Dermis blood vessel endothelial cell (primary cell): Measurements from ENCODE around the gene DUS2. TPM values are rescaled to one million over a fixed set of nuclear protein-coding genes. Genes with fewer than 3 reads are reported as not detected.

Experiments
- DNase-seq: peaks from one replicate; pipeline ENCODE4 v3.0.0; 2010
- total RNA-seq: library from RNA; depleted of rRNA; stranded (reverse); fragments of >200 nt; gene quantifications from 2 replicates; pipeline ENCODE4 v1.2.3, GENCODE V29; 2014

Gene DUS2
- total RNA-seq, 1 donor from 2014 or later: 26.4 TPM

DNA sequence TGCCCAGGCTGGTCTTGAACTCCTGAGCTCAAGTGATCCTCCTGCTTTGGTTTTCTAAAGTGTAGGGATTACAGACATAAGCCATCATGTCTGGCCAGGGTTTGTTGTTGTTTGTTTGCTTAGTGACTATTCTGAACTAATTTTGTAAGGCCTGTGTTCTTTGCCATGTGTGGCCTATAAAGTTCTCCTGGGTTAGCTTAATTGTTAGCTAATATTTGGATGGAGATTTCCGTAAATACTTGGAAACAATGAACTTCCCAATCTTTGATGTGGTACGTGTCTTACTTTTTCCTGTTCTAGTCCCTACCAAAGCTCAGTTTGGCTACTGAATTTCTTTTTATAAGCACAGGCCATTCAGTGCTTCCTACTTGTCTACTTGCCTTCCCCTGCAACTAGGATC lies 24.9 kb downstream of the DUS2 start:
- peak; percentile 16 for DNase-seq

GRCh38 chr16:68049449-68049848 lies 26.4 kb downstream of the DUS2 start:
- no peak for DNase-seq

- DNase-seq: no peak
These were observed 32.3 kb downstream of the DUS2 start for GRCh38 chr16:68055395-68055794.

DNA sequence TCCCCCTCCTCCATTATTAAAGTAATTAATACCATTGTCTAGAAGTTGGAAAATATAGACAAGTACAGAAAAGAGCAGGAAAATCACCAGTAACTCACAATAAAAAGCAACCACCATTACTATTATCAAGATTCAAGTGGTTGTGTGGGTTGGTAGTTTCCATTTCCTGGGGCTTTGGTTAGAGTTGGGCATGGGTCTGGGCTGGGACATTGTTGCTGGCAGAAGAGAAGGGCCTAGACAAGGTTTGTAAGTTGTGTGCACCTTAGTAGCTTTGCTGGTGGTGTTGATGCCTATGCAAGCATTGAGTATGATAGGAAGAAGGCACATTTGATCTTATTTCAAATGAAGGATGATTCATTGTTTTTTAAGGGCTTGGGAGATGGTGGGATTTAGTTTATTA lies 36.7 kb downstream of the DUS2 start:
- DNase-seq: no peak

GRCh38 chr16:68061396-68061795 lies 38.3 kb downstream of the DUS2 start:
- no peak for DNase-seq

DNA sequence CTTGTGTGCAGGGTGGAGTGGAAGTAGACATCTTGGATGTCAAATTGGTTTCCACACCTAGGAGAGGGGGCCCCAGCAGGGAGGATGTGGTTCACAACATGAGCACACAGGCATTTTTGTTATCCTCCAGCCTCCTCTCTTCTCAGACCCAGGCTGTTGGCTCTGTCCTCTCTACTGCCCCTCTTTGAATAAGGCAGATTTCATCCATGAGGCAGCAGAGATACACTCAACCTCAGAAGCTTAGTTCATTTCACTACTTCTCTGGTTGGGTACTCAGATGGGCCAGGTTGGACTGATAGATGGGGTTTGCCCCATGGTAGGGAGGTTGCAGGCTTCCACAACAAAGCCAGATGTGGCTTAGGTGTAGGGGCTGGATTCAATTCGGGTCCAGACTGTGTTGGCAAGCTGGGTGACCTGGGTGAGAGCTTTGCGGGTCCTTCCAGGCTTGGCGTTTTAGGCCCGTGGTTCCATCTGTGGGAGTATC lies 39.9 kb downstream of the DUS2 start:
- no peak for DNase-seq

DNA sequence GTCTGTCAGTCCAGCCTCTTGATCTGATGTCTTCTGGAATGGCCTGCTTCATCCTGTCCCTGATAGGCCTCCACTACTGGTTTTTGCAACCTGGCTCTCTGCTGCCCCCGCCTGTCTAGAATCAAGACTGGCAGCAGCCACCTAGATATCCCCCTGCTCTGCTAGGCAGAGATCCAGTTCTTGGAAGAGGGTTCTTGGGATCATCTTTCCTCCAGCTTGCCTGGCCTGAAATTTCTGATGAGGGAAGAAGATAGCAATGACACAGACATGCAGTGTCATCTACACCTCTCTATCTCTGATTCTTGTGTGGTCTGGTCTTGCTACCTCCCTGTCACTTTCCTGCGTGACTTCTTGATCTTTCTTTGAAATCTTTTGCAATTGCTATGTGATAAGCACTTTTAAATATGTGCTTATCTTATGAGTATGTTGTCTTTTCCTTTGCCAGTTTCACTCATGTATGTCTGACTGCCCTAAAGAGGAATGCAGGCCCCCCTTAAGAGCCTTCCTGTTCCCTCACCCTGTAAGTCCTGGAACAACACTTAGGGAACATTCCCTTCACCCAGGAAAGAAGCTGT lies 41.8 kb downstream of the DUS2 start:
- DNase-seq: peak; percentile 84

DNA sequence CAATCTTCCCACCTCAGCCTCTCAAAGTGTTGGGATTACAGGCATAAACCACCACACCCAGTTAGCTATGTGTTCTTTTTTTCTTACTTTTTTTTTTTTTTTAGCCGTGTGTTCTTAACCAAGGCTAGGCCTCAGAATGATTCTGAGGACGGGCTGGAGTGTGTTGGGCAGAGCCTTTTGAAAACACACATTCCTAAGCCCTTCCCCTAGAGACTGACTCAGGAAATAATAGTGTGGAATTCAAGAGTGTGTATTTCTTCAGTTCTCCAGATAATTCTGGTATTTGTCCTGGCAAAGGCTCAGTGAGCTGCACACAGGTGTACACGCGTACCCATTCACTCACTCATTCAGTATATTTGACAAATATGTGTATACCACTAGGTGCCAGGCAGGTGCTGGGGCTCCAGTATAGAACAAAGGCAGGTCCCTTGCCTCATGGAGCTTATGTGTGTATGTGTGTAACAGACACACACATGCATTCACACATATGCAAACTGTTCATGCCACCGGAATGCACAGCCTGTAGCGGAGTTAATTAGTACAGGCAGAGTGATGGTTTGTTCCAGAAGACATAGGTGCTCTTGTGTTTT lies 42.7 kb downstream of the DUS2 start:
- DNase-seq: peak; percentile 68

GRCh38 chr16:68066763-68067162 lies 43.7 kb downstream of the DUS2 start:
- no peak for DNase-seq

DNA sequence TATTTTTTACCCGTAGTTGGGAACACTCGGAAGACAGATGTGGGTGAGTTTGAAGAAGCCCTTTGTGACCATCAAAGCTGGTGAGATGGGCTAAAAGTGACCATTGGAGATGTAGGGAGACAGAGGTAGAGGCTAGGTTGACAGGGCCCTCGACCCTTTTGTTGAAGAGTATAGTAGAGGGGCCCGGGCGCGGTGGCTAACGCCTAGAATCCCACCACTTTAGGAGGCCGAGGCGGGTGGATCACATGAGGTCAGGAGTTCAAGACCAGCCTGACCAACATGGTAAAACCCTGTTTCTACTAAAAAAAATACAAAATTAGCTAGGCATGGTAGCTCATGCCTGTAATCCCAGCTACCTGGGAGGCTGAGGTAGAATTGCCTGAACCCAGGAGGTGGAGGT lies 45.8 kb downstream of the DUS2 start:
- DNase-seq: no peak

GRCh38 chr16:68069511-68070248 lies 46.6 kb downstream of the DUS2 start:
- no peak for DNase-seq

DNA sequence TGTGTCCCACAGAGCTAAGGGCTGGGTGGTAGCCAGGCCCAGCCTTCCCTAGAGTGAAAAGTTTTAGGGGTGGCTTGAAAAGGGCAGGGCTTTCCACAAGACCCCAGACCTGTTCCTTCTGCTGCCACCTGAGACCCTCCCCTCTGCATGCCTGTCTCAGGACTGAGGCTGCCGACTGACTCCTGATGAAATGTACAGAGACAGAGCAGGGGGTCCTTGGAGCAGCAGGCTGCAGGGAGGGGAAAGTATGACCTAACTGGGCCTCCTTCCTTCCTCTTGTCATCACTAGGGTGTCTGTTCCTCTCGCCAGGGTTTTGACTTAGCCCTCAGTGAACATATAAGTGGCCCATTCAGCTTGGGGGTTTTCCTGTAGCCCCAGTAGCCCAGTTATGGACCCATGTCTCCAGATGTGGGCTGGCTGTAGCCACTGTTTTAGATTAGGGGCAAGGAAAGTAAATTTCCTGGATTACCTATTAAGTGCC lies 47.2 kb downstream of the DUS2 start:
- DNase-seq: no peak

- DNase-seq: no peak
These were observed 47.9 kb downstream of the DUS2 start for GRCh38 chr16:68070806-68071517.

- DNase-seq: no peak
These were observed 48.4 kb downstream of the DUS2 start for GRCh38 chr16:68071518-68071901.

GRCh38 chr16:68072038-68072695 lies 49.1 kb downstream of the DUS2 start:
- no peak for DNase-seq

GRCh38 chr16:68073902-68074760 lies 51.0 kb downstream of the DUS2 start:
- DNase-seq: no peak

- DNase-seq: no peak
These were observed 51.9 kb downstream of the DUS2 start for GRCh38 chr16:68074850-68075555.

DNA sequence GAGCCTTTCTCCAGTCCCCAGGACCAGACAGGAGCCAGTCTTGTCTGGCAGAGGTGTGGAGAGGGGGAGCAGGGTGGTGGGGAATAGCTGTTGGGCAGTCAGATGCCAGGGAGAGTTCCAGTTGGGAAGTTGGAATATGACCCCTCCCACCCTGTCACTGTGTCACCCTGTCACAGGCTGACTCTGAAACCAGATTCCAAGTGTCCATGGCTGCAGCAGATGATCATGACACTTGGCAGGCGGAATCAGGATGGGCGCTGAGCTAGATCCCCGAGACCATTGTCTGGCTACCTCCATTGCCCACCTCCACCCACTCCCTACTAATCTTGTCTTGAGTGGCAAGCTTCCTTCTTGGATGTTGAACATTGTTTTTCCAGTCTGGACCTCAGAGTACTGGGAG lies 52.9 kb downstream of the DUS2 start:
- no peak for DNase-seq

- DNase-seq: no peak
These were observed 53.5 kb downstream of the DUS2 start for GRCh38 chr16:68076560-68076959.

- no peak for DNase-seq
These were observed 55.0 kb downstream of the DUS2 start for GRCh38 chr16:68077866-68078700.
